ENCODE results near the gene SMG6. TPM values are rescaled to one million over a fixed set of nuclear protein-coding genes. Genes with fewer than 3 reads are reported as not detected.
A peak's percentile ranks its signal among the peaks of the same experiment; 100 is the strongest.

Gene SMG6
- total and polyA plus RNA-seq, 2 donors (not counting 1 experiment from before 2014, with no cell fraction given): 10.6 to 35.5 TPM

DNA sequence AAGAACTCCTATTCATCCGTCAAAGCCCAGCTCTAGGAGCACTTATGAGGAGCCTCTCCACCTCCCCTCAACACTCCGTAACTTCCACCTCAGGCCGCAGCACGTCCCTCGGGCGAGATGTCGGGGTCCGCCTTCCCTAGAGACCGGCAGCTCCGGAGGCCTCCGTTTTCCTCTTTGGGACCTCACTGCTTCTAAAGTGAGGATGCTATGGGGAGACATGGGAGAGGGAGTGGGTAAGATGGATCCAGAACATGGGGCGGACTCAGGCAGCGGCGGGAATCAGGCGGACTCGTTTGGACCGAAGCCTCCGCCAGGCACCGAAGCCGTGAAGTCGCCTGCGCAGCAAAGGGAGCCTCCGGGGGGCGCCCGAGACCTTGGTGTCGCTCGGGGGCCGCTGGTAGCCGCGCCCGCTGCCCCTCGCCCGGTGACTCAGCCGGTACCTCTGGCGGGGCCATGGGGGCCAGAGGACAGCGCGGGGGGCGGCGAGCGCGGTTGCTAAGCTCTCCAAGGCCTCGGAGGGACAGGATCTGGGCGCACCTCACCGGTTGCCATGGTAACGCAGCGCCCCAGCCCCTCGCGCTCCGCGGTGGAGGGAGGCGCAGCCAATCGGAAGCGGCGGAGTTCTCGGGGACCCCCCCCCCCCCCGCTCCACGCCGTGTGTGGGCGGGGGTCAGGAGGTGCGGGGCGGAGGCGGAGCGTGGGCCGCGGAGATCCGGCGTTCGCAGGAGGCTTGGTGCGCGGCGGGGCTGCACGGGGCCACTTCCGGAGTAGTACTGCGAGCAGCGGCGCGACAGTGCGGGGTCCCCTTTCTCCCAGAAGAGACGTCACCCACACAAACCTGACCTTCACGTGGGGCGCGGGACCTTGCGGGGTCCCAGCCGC is 250.0 kb downstream of the SMG6 start:
- intact Hi-C loops (cut with micrococcal nuclease): loop anchor here (1.0 to 10.0 kb wide), 6 partner anchors 117 to 299 kb away; partner anchors contain the start of genes SGSM2 and TSR1
- ATAC-seq (ENCODE audit: low read depth) (no peak), DNase-seq (peak; percentile 86)
- CTCF ChIA-PET: interaction anchor here (0.7 to 8.1 kb wide), 15 partner anchors 15 to 403 kb away, joined by 3 to 330 read pairs (median 7); no protein-coding TSS in a partner anchor
- Histone ChIP-seq H3K4me1 (ENCODE audit: control insufficient read depth in 2 of 2, insufficient read depth in 2 of 2, low read length in 2 of 2) (peaks cover 55 to 75% of the 10 kb centered on the region in 2 donors), H3K9me3 (ENCODE audit: control extremely low read depth in 1 of 3, control insufficient read depth in 2 of 3, insufficient read depth in 1 of 3, low read length in 2 of 3) (peaks cover 0 to 19% (median 0%) of the 10 kb centered on the region in 3 donors), H2AFZ (ENCODE audit: insufficient read depth, low read depth, low read length, poor library complexity, severe bottlenecking) (peak overlapping the region; percentile 13), H3K9ac (ENCODE audit: low read length) (peak overlapping the region; percentile 59), H3K4me3 (ENCODE audit: control extremely low read depth in 1 of 5, extremely low read depth in 1 of 5, insufficient read depth in 1 of 5, low read depth in 2 of 5, low read length in 4 of 5) (peak overlapping the region in 3 of 5 experiments; percentile 43 to 50 (median 44)), H3K36me3 (replicated peaks in 1 of 2; ENCODE audit: control extremely low read depth in 1 of 2, control insufficient read depth in 1 of 2, extremely low read depth in 1 of 2, insufficient read depth in 2 of 2, low read length in 1 of 2) (no peaks in the 10 kb centered on the region), H3K27me3 (replicated peaks in 1 of 4; ENCODE audit: control extremely low read depth in 1 of 4, control insufficient read depth in 3 of 4, insufficient read depth in 4 of 4, low read length in 3 of 4) (peaks cover 0 to 66% (median 17%) of the 10 kb centered on the region in 4 experiments), H4K20me1 (ENCODE audit: control insufficient read depth, insufficient read depth, low read length, poor library complexity, severe bottlenecking) (peaks cover 38% of the 10 kb centered on the region), H3K79me2 (ENCODE audit: control insufficient read depth, insufficient read depth, low read length) (no peaks in the 10 kb centered on the region), H3K4me2 (replicated peaks; ENCODE audit: low read depth, low read length, poor library complexity, severe bottlenecking) (peak overlapping the region; percentile 95), H3K27ac (ENCODE audit: low read length in 2 of 2) (no peak overlapping the region)
- 2% methylated on average over 76 of the region's 84 CpGs for WGBS (ENCODE audit: insufficient coverage)
- Mint-ChIP-seq H3K27me3 (peaks cover 7% of the 10 kb centered on the region), H3K27ac (peak overlapping the region; percentile 6), H3K4me1 (peaks cover 37% of the 10 kb centered on the region), H3K4me3 (peak overlapping the region; percentile 80), H3K9me3 (ENCODE audit: insufficient read depth) (no peaks in the 10 kb centered on the region)
- POLR2A ChIA-PET: interaction anchor here (0.6 to 0.8 kb wide), 6 partner anchors 118 to 622 kb away, joined by 3 to 11 read pairs (median 5); no protein-coding TSS in a partner anchor
- TF ChIP-seq EZH2 (IDR thresholded peaks at IDR 0.05; ENCODE audit: borderline replicate concordance, insufficient read depth, low read depth, low read length, poor library complexity, severe bottlenecking): no peak
- TF ChIP-seq, protein P1, sequence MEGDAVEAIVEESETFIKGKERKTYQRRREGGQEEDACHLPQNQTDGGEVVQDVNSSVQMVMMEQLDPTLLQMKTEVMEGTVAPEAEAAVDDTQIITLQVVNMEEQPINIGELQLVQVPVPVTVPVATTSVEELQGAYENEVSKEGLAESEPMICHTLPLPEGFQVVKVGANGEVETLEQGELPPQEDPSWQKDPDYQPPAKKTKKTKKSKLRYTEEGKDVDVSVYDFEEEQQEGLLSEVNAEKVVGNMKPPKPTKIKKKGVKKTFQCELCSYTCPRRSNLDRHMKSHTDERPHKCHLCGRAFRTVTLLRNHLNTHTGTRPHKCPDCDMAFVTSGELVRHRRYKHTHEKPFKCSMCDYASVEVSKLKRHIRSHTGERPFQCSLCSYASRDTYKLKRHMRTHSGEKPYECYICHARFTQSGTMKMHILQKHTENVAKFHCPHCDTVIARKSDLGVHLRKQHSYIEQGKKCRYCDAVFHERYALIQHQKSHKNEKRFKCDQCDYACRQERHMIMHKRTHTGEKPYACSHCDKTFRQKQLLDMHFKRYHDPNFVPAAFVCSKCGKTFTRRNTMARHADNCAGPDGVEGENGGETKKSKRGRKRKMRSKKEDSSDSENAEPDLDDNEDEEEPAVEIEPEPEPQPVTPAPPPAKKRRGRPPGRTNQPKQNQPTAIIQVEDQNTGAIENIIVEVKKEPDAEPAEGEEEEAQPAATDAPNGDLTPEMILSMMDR (IDR thresholded peaks at IDR 0.05): peak; percentile 68

All from B cell (primary cell).